GM12874 (cell line): ENCODE data around the gene ST3GAL3.

Experiments
- TF ChIP-seq, protein P1 (sequence below): IDR thresholded peaks from 2 replicates; pipeline ENCODE4 v1.5.1; 2011; ENCODE audit warnings: low read depth, mild to moderate bottlenecking, control low read depth, low read length, moderate library complexity; ENCODE audit not compliant: insufficient read depth

ST3GAL3 gene

DNA sequence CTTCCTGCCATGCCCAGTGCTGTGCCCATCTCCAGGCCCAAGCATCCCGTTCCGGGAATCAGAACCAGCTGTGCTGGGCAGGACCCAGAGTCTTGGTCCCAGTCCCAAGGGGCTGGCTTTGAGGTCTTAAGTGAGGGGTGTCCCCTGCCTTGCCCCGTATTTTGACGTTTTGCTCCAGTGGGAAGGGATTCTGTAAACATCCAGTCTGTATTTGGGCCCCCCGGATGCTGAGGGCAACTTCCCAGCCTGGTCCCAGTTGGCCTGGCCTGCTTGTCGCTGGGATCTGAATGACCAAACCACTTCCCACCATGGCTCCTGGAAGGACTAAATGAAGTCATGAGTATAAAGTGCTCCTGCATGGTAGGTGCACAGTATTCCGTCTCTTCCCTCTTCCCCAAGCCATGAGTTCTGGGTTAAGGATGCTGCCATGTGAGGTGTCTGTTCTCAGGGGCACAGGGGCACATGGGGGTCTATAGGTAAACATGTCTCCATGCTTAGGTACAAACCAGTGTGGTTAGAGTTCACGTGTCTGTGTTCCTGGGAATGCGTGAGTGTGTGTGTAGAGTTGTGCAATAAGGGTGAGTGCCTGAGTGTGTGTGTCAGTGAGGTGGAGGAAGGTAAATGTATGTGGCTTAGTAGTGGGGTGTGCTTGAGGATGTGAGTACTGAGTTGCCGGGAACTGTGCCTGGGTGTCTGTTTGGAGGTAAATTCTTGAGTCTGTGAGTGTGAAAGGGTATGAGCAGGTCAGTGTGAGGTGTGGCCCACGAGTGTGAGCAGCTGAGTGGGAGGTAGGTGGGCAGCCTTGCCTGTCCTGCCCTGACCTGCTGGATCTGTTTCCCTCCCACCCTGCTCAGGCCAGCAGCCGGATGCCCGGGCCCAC lies 273.2 kb downstream of the ST3GAL3 start:
- TF ChIP-seq, protein P1, sequence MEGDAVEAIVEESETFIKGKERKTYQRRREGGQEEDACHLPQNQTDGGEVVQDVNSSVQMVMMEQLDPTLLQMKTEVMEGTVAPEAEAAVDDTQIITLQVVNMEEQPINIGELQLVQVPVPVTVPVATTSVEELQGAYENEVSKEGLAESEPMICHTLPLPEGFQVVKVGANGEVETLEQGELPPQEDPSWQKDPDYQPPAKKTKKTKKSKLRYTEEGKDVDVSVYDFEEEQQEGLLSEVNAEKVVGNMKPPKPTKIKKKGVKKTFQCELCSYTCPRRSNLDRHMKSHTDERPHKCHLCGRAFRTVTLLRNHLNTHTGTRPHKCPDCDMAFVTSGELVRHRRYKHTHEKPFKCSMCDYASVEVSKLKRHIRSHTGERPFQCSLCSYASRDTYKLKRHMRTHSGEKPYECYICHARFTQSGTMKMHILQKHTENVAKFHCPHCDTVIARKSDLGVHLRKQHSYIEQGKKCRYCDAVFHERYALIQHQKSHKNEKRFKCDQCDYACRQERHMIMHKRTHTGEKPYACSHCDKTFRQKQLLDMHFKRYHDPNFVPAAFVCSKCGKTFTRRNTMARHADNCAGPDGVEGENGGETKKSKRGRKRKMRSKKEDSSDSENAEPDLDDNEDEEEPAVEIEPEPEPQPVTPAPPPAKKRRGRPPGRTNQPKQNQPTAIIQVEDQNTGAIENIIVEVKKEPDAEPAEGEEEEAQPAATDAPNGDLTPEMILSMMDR = no peak
